T47D (cell line): ENCODE results near the gene RANBP2.
"Not testable (repeated sequence)": the region's sequence is repeated elsewhere in the genome, so short reads cannot be mapped to it uniquely, and the experiment has no call there.

Source experiments
- DNase-seq, 2 experiments: peaks; one replicate each; pipeline versions ENCODE4 v3.0.0 to v3.0.0-alpha.2; 2011 to 2012; ENCODE audit warnings: low read depth in 1 of 2, low spot score in 1 of 2
- JUND ChIP-seq: IDR thresholded peaks from 2 replicates; pipeline ENCODE4 v1.6.1; 2012; ENCODE audit warnings: low read depth
- in situ Hi-C: cut with HindIII; loops from 2 replicates; pipeline ENCODE4 v1.10.0; 2016; ENCODE audit warnings: low sequenced_read_pairs, low pct_unique_long_range_greater_than_20kb

The RANBP2 gene

DNA sequence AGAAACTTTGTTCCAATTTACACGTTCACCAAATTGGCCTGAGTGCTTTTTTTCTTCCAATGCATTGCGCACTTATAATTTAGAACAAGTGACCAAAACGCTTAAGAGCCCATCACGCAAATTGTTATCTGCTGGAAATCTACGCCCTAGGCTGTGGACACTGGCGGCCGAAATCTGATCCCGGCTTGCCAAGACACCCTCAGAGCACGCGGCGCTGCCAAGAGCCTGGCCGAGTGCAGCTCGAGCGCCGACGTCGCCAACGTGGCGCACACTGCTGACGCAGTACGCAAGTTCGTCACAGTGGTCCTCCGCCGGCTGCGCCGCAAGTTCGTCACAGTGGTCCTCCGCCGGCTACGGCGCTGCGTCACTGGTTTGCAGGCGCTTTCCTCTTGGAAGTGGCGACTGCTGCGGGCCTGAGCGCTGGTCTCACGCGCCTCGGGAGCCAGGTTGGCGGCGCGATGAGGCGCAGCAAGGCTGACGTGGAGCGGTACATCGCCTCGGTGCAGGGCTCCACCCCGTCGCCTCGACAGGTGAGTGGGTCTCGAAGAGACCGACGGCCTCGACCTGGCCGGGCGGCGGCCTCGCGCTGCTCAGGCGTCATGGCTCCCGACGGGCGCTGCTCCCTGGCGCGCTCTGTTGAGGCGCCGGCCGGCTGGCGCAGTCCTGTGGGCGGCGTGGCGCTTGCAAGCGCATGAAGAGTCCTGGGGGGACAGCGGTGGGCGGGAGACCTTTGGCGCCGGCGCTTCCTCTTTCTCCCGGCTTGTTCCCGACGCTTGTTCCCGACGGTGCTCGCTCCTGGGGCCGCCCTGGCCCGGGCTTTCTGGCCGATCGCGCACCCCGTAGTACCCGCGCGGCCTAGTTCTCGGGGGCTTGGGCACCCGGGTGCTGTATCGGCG lies at the start of gene RANBP2:
TSS of gene RANBP2 (plus strand) at position 334 of the 896 bp plus-strand sequence. CDS start at position 459, 125 bp downstream.
- in situ Hi-C loops = no loop called here
- peak; percentile 69 to 97 for DNase-seq
- peak; percentile 71; the same call in 1 of the 2 replicates for TF ChIP-seq JUND

DNA sequence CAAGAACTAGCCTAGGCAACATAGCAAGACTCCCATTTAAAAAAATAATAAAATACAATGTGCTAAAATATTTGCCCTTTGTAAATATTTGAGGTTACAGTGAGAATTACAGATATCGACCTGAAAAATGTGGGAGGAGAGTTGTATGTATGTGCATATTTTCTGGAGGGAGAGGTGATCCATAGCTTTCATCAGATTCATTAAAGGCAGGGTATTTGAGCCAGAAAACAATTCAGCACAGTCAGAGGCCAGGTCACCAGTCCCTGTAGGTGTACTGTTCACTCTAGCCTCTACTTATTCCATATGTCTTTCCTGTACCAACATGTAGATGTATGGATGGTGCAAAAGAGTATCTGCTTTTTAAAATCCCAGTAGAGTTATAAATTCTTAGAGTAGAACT lies 49.0 kb upstream of the RANBP2 start:
- DNase-seq, in situ Hi-C loops: not testable (repeated sequence)

DNA sequence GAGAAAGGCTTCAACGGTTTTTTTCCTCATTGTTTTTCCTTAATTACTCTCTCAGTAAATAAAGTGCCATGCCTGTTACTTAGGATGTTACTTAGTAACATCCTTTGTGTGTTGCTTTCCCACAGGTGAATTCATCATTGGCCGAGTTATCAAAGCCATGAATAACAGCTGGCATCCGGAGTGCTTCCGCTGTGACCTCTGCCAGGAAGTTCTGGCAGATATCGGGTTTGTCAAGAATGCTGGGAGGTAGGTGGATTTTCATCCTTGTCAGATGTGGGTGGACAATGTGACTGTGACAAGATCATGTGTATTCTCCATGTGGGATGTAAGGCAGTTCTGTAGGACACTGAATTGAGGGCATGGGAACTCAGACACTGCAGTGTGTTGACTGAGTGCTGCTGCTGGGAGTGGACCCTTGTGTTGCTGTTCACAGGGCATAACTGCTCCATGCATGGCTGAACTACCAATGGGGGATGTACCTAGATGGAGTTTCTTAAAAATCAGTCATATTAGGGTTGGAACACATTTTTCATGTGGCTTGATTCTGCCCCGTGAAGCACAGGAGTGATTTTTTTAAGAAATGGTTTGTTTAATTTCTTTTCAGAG lies 47.0 kb upstream of the RANBP2 start:
- DNase-seq, in situ Hi-C loops: not testable (repeated sequence)

DNA sequence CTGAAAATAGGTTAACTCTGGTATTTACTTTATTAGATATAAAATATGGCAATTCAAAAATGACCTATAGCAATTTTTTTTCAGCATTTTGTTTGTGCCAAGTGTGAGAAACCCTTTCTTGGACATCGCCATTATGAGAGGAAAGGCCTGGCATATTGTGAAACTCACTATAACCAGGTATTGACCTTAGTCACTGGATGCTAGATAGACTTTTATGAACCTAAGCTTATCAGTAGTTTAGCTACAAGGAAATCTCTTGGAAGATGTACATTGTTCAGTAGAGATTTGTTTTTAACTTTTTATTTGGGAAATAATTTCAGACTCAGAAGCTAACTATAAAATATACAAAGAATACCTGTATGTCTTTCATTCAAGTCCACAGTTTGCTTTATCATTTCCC lies 42.8 kb upstream of the RANBP2 start:
- in situ Hi-C loops = not testable (repeated sequence)

DNA sequence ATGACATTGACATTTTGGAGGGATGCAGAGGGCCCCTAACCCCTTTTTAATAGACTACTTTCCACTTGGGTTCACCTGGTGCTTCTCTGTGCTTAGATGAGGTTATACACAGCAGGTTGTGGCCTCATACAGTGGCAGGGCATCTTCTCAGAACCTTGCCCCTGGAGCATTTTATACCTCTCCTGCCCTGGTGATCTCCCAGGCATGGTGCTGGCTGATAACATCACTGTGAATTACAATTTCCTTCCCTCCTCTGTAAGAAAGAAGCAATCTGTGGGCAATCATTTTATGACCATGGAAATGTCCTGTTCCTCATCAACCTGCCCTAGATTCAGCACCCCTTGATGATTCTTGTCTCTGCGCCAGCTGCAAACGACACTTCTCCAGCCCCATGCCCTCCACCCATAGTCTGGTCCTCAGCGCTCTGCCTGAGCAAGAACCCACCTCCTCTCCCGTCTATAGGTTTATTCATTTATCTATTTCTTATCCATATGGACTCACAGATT lies 42.0 kb upstream of the RANBP2 start:
- in situ Hi-C loops, DNase-seq: not testable (repeated sequence)

More for the DNA sequence above, 42.8 kb upstream of the RANBP2 start:
- DNase-seq = not testable (repeated sequence)

DNA sequence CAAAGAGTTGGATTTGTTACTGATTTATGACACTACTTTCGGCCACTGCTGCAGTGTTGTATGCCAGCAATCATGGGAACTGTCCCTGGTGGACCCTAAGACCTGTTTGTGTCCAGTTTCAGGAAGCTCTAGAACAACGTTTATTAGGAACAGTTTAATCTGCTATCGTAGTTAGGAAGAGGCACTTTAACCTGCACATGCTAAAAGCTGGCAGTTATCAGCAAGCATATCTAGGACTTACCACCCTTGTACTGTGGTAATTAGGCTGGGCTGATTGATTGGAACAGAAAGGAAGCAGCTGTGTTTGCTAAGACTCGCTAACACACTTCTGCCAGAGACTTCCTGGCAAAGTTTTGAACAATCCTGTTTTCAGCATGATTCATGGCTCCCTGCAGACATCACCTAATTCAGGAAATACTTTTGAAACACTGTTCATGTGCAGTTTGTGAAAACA lies 41.1 kb upstream of the RANBP2 start:
- in situ Hi-C loops, DNase-seq: not testable (repeated sequence)

DNA sequence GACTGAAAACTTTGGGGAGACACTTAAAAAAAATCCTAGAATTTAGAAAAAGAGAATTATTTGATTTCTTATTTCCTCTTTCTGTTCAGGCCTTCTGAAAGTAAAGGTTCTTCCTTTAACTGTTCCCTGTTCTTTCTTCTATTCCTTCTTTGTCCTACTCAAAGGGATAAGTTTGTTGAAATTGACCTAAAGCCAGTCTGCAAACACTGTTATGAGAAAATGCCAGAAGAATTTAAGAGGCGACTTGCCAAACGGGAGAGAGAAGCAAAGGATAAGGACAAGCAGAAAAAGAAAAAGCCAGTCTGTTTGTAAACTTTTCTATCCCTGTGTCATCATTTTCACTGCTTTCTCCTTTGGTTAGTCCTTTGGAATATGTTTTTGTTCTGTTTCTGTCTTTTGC lies 38.5 kb upstream of the RANBP2 start:
- in situ Hi-C loops, DNase-seq: not testable (repeated sequence)

DNA sequence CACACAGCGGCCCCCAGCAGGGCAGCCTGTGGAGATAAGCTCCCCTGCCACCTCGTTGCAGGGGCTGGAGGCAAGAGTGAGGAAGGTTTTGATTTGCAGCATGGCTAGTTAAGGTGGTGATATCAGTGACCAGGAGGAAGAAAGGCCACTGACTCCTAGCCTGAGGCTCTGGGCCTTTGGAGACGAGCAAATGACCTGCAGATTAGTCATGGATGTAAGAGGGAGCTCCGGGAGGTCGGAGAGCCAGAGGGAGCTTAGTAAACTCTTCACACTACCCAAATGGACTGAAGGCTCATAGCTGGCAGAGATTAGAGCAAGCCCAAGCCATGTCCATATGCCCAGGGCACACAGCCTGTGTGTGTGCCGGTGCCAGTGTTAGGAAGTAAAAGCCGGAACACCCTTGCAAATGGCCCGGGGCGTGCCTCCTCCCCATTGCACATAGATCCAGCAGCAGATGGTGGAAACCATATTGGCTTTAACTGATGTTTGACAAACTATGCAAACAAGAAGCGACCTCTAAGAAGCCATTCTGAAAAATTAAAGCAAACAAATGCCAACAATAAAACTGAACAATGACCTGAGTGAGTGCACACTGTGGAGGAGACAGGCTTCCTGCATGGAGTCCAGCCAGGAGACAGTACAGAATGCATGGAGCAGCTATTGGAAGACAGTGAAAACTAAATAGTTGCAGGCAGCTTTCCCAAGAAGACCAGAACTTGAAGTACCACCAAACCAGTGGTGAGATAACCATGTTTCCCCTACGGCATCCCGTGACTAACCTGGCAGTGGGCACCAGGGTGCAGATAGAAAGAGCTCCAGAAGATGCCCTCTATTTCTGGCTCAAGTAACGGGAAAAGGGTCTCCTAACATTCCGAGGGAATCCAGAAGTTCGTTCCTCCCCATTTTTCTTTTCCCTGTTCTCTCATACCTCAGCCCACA lies 30.2 kb upstream of the RANBP2 start:
- in situ Hi-C loops = not testable (repeated sequence)
- DNase-seq = peak; percentile 4 to 85

DNA sequence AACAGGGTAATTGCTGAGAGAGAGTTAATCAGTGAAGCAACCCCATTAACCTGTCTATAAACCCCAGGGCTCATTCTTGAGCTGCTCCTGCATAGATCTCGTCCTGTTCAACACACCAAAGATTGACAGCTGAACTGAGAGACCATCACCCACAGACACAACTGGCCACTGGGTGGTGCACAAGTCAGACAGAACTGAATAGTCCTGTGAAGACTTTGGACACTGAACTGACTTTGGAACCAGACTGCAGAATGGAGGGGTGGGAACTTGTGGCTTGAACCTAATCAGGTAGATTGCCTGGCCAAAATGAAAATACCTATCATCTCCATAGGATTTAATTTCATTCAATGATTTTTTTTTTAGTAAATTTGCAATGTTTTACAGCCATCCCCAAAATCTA lies 29.3 kb upstream of the RANBP2 start:
- DNase-seq, in situ Hi-C loops: not testable (repeated sequence)

DNA sequence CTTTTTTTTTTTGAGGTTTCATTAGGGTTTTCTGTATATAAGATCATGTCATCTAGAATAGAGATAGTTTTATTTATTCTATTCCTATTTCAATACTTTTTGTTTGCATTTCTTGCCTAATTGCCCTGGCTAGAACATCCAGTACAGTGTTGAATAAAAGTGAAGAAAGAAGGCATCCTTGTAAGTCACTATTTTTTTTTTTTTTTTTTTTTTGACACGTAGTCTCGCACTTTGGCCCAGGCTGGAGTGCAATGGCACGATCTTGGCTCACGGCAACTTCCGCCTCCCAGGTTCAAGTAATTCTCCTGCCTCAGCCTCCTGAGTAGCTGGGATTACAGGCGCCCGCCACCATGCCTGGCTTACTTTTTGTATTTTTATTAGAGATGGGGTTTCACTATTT lies 27.8 kb upstream of the RANBP2 start:
- in situ Hi-C loops = no loop called here
- no peak for DNase-seq
- TF ChIP-seq JUND = no peak

DNA sequence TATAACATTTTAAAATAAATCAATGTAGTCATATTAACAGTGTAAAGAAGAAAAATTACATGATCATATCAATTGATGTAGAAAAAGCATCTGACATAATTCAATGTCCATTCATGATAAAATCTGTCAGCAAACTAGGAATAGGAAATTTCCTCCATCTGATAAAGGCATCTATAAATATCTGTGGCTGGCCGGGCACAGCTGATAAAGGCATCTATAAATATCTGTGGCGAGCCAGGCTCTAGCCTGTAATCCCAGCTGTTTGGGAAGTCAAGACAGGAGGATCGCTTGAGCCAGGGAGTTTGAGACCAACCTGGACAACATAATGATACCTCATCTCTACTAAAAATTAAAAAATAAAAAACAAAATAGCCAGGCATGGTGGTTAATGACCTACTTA lies 18.1 kb upstream of the RANBP2 start:
- in situ Hi-C loops = no loop called here
- peak; percentile 36; the same call in 1 of the 2 replicates for TF ChIP-seq JUND
- DNase-seq = peak in 1 of 2 experiments; percentile 54

DNA sequence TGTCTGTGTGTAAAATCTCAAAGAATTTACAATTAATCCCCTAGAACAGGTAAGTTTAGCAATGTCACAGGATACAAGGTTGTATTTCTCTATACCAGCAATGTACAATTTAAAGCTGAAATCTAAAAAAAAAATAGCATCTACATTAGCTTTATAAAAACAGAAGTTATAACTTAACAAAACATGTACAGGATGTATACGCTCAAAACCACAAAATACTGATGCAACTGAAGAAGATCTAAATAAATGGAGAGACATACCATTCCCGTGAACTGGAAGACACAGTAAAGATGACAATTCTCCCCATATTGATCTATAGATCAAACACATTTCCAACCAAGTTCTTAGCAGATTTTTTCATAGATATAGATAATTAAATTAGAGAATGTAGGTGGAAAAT lies 17.5 kb upstream of the RANBP2 start:
- no peak for TF ChIP-seq JUND
- in situ Hi-C loops = no loop called here
- no peak for DNase-seq

DNA sequence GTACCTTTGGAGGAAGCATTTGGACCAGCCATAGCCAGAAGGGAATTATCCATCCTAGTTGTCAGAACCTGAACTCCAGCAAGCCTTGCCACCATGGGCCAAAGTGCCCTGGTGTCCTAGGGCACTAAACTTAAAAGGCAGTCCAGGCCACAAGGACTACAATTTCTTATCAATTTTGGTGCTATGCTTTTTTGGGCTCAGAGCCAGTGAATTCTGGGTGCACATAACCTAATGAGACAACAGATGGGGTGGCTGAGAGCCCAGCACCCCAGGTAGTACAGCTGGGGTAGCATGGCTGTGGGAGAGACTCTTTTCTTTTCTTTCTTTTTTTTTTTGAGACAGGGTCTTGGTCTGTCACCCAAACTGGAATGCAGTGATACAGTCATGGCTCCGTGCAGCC lies 14.4 kb upstream of the RANBP2 start:
- in situ Hi-C loops = no loop called here
- TF ChIP-seq JUND = no peak
- DNase-seq = no peak
